GM10847 (cell line): Measurements from ENCODE around the gene NOL8.

Experiments
- POLR2A ChIP-seq: IDR thresholded peaks from 2 replicates; pipeline ENCODE4 v1.6.1; 2011; ENCODE audit not compliant: insufficient read length; ENCODE audit errors: extremely low read depth

Gene NOL8

DNA sequence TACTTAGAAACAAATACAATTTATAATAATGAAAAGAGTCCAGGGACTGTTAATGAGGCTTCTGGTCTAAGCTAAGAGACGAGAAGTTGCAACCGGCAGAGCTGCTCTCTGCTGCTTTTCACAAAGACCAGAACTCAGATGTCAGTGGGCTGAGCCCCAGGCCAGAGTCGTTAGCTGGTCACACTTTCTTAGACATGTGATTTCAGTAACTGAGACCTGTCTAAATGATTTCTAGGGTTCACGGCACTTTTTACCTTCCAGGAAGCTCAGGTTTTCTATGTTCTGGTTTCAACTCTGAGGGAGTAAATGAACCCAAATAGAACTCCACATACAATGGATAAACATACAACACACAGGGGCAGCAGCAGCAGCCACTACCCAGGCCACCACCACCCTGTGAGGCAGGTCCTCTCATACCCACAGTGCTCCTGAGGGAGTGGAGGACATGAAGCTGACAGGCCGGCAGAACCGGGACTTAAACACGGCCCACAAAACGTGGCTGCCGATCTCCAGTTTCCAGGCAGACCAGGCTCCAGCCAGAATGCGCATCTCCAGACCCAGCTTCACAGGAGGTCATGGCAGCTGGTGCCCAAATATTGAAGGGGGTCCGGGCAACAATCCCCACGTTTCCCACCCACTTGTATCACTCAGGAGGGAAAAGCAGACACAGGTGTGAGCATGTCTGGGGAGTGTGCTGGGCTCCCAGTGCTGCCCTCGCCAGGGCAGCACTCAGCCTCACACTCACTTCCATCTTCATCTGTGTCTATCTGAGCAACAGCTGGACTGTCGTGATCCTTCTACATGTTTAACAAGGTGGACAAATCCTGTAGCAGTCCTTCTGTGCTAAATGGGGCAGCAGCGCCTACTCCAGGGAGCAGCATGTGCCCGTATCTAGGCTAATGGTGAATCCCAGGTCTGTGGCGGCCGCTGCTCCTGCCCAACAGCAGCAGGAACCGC lies 70.5 kb downstream of the NOL8 start:
- TF ChIP-seq POLR2A: no peak

DNA sequence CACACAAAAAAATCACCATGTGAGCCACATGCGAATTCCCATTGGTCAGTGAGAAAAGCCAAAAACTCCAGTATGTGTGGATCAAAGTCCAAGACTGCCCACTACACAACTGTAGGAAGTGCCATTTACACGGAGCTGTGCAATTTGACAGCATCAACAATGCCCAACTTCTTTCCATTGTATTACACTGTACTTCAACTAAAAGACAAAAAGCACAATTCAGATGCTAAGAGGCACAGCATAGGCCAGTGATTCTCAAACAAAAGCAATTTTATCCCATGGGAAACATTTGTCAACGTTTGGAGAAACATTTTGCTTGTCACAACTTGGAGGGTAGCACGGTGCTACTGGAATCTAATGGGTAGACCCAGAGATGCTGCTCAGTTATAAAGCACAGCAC lies 71.5 kb downstream of the NOL8 start:
- no peak for TF ChIP-seq POLR2A

DNA sequence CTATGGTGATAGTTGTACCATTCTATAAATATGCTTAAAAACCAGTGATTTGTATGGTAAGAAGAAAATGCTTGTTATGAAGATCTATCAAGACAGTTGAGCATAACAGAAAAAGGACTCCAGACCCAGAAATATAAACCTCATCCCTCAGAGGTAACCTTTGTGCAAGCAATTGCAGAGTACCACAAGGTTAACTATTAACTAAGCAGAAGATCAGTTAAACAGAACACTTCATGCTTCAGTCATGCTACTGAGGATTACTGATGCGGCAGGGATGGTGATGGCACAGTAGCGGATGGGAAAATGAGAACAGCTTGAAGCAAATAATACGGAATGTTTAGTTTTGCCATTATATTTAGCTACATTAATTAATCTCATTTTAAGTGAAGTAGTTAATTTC lies 77.2 kb downstream of the NOL8 start:
- no peak for TF ChIP-seq POLR2A
